NCI-H748 (cell line): ENCODE measurements around the gene OR10H4.
"Not testable (repeated sequence)": the region's sequence is repeated elsewhere in the genome, so short reads cannot be mapped to it uniquely, and the experiment has no call there.

Experiments
- DNase-seq: peaks from one replicate; lab custom pipeline; 2025; ENCODE audit not compliant: unreplicated experiment; lab: John Stamatoyannopoulos, UW

The OR10H4 gene, protein sequence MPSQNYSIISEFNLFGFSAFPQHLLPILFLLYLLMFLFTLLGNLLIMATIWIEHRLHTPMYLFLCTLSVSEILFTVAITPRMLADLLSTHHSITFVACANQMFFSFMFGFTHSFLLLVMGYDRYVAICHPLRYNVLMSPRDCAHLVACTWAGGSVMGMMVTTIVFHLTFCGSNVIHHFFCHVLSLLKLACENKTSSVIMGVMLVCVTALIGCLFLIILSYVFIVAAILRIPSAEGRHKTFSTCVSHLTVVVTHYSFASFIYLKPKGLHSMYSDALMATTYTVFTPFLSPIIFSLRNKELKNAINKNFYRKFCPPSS

DNA sequence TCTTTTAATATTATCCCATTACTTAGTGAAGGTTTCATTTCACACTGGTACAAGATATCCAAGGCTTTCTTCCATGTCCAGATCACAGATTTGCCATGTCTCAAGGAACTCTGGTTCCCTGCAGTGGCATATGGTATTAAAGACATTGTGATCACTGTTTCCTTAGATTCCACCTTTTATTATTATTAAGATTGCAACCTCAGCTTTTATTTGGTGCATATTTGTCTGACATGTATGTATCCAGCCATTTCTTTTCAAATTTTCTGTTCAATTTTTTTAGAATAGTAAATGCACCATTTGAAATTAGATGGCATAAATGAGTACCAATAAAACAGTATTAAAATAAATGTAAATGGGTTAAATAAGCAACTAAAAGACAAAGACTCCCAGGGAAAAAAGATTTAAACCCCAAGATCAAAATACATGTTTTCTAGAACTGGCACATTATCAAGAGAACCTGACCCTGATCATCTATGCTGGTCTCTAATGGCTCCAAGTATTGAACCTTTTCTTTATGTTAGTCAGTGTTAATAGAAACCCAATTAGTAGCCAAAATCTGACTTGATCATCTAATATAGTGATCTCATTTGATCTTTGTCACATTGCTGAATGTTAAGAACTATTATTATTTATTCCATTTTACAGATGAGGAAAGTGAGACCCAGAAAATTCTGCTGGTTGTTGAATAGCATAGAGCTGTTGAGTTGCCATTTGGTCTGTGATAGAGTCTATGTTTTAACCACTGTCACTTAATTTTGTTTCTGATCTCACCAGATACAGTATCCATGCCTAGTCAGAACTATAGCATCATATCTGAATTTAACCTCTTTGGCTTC, at the start of gene OR10H4:
OR10H4 (plus strand) TSS at position 786 of the 836 bp plus-strand sequence; CDS start at position 786, 0 bp downstream.
- DNase-seq, result no peak

DNA sequence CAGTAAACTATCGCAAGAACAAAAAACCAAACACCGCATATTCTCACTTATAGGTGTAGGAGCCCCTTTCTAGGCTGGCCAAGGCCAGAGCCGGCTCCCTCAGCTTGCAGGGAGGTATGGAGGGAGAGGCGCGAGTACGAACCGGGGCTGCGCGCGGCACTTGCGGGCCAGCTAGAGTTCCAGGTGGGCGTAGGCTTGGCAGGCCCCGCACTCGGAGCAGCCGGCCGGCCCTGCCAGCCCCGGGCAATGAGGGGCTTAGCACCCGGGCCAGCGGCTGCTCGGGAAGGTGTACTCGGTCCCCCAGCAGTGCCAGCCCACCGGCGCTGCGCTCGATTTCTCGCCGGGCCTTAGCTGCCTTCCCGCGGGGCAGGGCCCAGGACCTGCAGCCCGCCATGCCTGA, 49.2 kb upstream of the OR10H4 start:
- not testable (repeated sequence) for DNase-seq

DNA sequence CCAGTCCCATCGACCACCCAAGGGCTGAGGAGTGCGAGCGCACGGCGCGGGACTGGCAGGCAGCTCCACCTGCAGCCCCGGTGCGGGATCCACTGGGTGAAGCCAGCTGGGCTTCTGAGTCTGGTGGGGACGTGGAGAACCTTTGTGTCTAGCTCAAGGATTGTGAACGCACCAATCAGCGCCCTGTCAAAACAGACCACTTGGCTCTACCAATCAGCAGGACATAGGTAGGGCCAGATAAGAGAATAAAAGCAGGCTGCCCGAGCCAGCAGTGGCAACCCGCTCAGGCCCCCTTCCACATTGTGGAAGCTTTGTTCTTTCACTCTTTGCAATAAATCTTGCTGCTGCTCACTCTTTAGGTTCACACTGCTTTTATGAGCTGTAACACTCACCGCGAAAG, 48.8 kb upstream of the OR10H4 start:
- DNase-seq, result not testable (repeated sequence)

DNA sequence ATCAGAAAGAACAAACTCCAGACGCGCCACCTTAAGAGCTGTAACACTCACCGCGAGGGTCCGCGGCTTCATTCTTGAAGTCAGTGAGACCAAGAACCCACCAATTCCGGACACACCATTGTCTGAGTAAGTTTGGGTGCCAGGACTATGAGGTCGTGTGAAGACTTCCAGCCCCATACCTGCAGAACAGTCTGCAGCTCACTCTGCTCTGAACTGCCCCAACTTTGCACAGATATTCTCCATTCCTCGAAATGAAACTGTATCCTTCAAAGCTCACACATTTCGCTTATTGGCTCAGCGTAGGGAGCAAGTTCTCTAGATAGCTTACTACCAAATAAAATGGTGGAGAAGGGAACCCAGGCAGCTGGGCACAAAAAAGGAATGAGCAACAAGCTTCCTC, 48.3 kb upstream of the OR10H4 start:
- no peak for DNase-seq

DNA sequence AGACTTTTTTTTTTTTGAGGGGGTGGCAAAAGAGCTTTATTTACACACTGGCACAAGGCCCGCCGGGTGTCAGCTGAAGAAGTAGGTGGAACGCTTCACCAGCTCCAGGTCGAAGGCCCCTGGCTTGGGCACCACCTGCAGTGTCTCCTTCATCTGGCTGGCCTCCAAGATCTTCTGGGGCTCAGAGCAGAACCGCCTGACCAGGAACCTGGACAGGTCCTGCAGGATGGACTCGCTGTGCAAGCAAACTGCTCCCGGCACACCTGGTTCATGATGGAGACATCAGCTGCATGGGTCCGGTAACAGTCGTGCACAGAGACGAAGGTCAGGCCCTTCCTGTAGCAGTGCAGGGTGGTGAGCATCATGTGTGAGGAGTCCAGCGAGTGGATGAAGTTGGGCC, 46.6 kb upstream of the OR10H4 start:
- no peak for DNase-seq

DNA sequence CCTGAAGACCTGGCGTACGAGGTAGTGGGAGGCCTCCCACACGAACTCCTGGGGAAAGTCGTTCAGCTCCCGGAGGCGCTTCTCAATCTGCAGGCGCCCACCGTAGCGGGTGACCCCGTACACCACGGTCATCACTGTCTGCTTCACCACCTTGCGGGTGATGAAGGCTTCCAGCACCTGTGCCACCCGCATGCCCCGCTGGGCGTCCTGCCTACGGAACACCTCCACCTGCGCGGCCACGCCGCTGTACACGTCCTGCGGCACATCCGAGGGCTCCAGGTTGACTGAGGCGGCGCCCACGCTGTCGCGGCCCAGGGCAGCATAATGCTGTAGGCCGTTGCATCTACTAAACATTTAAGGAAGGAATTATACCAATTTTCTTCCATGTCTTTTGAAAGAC, 45.9 kb upstream of the OR10H4 start:
- DNase-seq, result not testable (repeated sequence)

DNA sequence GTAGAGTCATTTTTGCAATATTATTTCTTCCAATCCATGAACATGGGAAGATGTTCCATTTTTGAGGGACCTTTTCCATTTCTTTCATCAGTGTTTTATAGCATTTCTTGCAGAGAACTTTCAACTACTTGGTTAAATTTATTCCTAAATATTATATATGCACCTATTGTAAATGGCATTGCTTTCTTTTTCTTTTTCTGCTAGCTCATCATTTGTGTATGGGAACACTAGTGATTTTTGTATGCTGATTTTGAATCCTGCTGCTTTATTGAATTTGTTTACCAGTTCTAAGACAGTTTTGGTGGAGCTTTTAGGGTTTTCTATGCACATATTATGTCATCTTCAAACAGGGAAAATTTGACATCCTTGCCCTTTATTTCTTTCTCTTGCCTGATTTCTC, 43.8 kb upstream of the OR10H4 start:
- DNase-seq, result no peak

DNA sequence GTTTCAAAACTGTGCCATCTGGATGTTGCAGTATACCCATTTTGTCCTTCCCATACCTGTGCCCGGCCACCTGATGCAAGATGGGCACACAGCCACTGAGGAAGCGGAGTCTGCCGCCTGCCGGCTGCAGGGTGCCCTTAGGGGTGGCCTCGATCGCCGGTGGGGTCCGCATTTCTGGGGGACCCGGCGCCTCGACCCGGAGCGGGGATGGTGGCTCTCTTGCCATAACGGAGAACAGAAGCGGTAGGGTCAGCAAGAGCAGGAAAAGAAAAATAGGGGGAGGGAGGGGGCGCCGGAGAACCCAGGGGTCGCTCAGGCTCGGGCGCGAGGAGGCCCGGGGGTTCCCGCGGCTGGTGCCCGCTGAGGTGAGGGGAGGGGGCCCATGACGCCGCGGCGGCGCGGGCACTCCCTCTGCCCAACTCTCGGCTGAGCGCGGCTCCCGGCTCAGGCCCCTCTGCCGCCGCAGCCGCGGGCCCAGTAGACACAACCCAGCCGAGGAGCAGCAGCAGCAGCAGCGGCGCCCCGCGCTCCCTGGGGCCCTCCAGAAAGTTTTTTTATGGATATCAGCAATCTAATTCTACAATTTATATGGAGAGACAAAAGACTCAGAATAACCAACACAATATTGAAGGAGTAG, 37.1 kb upstream of the OR10H4 start:
- peak; percentile 20 for DNase-seq

DNA sequence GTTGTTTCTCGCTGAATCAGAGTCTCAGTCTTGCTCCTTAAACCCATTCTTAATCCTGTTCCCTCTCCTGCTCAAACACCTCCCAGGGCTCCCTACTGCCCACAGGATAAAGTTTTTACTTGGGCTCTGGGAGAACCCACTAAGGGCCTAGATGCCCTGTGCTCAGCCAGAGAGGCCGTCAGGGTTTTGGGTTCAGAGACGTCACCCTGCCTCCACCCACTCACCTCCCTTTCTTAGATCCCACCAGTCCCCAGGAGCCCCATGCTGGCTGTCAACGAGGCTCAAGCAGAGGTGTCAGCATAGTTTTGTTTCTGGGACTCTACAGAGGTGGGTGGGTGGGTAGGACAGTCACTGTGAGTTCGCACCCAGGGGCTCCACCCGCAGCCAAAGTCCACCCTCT, 35.4 kb upstream of the OR10H4 start:
- no peak for DNase-seq

DNA sequence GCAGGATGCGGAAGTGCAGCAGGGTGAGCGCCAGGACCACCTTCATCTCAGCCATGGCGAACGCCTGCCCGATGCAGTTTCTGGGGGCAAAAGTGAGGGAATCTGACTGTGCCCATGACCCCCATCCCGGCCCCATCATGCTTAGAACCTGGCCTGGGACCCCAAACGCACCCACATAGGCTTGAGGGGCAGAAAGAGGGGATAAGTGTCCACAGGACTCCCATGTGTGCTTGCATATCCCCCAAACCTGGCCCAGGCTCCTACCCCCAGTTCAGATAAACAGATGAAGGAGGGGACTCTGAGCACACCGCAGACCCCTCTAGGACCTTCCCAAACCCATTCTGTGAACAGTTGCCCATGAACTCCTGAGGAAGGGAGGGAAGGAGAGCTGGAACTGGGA, 35.0 kb upstream of the OR10H4 start:
- no peak for DNase-seq

DNA sequence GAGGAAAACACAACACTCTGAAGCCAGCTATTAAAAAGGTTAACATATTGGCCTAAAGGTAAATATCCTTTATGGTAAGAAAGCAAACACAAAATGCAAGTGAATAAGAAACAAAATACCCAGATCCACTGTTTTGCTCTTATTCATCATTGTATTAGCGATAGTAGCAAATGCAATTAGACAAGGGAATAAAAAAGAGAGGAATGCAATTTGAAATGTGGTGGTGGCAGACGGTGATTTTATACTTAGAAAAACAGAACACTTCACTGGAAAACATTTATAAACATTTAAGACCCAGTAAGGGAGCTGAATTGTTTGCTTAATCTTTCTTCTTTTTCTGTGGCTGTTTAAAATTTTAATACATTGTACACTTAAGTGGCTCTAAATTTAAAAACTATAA, 33.7 kb upstream of the OR10H4 start:
- no peak for DNase-seq

DNA sequence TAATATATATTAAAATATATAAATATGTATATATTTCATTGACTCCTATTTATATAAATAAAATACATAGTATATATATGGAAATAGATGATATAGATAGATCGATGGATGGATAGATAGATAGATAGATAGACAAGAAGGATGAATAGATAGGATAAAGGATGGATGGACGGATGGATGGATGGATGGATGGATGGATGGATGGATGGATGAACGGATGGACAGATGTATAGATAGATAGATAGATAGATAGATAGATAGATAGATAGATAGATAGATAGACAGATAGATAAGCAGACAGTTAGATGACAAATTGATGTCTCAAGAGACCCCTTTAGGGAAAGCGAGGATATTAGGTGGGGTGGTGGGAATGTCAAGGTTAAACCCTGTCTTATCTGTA, 29.6 kb upstream of the OR10H4 start:
- DNase-seq, result no peak

DNA sequence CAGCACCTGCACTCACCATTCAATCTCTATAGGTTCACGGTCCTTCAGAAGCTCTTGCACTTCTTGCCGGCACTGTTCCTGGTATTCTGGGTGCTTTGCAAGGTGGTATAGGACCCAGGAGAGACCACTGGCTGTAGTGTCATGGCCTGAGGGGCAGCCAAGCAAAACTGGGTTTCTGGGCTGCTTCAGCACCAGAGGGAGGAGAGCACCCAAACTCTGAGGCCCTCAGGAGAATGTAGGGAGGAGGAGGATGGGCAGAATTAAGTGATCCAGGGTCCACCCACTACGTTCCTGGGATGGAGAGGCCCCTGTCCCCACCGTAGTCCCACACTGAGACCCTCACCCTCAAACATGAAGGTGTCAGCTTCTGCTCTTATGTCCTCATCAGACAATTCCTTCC, 26.8 kb upstream of the OR10H4 start:
- DNase-seq, result no peak

DNA sequence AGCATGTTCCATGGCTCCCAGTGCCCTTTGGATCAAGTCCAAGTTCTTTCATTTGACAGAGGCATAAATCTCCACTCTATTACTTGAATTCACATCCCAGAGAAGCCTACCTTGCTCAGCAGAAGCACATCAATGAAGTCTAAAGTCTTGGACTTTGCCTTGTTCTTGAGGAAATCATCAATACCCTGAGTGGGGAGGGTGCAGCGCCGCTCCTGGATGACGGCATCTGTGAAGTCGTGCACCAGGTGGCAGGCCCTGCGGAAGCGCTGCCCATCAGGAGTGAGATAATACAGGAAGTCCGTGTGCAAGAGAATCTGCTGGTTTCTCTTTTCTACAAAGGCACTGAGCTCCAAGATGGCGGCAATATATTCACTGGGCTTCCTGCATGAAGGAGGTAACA, 25.1 kb upstream of the OR10H4 start:
- DNase-seq, result no peak

DNA sequence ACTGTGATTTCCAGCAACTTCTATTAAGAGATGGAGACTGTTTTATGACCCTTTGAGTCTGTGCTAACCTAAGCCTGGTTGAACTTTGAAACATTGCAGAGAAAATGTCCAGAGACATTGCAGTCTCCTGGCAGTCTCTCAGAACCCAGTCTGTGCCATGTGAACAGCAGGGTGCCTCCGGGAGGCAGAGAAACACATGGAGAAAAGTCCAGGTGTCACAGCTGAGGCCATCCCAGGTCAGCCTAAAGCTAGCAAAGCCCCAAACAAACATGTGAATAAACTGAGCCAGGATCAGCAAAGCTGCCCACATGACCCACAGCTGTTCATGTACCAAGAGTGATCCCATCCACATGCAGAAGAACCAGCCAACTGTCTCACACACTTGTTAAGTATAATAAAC, 22.3 kb upstream of the OR10H4 start:
- no peak for DNase-seq

DNA sequence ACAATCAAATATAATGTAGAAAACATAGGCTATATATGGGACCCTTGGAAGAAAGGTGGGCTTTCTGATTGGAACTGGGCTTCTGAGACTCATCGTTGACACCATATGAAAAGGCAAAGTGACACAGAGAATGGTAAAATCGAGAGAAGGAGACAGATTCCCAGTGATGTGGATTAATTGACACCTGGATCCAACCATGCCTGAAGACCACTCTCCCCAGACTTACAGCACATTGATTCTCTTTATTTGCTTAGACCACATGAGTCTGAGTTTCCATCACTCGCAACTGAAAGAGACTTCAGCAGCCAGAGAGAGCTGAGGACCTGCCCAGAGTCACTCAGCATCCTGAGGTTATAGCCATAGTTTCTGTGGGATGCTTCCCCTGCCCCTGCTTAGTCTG, 20.5 kb upstream of the OR10H4 start:
- DNase-seq, result no peak

DNA sequence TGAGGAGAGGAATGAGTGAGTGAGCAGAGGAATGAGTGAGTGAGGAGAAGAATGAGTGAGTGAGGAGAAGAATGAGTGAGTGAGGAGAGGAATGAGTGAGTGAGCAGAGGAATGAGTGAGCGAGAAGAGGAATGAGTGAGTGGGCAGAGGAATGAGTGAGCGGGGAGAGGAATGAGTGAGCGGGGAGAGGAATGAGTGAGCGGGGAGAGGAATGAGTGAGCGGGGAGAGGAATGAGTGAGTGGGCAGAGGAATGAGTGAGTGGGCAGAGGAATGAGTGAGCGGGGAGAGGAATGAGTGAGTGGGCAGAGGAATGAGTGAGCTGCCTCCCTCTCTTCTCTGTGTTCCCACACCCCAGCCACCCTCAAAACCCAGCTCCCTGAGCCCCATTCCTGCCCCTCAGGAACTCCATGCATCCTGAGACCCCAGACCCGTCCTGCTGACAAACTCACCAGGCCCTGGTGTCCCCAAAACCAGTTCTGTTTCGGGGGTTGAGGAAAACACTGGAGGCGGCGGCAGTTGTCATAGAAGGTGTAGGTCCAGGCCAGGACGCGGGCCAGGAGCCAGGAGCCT, 15.0 kb upstream of the OR10H4 start:
- not testable (repeated sequence) for DNase-seq

DNA sequence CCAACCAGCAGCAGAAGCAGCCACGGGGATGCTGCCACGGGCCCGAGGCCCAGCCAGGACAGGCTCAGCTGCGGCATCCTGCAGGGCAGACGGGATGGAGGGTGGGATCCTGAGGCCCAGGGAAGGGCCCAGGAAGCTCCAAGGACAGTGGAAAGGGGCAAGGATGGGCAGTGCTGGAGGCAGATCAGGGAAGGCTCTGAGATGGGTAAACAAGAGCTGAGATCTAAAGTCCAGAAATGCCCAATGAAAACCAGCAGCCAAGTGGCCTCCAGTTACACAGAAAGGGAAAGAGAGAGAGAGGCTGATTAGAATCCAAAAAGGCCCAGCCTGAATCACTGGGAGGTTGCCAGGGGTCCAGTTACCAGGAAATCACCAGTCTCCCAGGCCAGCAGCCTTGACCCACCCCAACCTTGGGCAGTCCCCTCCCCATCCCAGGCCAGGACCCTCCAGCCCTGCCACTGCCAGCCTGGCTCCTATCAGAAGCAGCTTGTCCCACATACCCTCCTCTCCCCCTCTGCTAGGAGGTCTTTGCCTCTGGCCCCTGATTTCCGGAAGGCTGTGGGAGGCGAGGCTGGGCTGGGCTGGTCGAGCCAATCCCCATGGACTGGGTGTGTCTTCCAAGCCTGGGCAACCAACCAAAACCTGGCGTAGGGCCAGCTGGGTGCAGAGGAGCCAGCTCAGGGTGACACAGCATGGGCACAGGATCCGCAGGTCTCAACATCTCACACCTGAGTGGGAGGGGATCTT, 14.3 kb upstream of the OR10H4 start, which contains the start of gene CYP4F11:
CYP4F11 (minus strand) TSS at position 198 of the 747 bp plus-strand sequence; CDS start at position 77, 121 bp downstream.
- DNase-seq, result no peak

DNA sequence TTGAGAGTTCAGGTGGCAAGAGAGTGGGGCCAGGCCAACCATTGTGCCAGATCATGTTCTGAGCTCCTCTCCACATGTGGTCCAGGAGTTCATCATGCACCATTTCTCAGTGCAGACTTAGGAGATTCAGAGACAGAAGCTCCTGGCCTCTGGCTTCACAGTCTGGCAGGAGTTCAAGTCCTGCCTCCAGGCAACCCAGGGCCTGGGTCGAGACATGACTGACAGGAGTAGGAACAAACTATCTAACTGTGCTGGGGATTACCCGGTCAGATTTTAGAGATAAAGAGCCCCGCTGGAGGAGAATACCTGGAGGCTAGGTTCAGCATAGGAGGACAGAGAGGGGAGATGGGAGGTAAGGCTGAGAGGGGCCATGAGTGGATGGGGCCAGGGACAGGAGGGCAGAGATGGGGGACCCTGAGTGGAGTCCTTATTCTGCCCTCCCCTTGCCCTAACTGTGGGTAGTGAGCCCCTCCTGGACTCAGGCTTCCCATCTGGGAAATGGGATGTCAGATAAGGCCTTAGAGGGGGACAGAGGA, 13.6 kb upstream of the OR10H4 start:
- no peak for DNase-seq

DNA sequence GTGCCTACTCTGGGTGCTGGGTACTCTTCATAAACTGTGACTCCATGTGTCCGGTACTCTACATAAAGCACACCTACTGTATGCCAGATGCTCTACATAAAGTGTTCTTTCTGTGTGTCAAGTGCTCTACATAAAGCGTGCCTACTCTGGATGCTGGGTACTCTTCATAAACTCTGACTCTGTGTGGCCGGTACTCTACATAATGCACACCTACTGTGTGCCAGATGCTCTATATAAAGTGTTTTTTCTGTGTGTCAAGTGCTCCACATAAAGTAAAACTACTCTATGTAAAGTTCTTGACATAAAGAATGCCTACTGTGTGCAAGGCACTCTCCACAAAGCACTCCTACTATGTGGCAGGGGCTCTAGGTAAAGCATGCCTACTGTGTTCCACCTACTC, 12.6 kb upstream of the OR10H4 start:
- no peak for DNase-seq

DNA sequence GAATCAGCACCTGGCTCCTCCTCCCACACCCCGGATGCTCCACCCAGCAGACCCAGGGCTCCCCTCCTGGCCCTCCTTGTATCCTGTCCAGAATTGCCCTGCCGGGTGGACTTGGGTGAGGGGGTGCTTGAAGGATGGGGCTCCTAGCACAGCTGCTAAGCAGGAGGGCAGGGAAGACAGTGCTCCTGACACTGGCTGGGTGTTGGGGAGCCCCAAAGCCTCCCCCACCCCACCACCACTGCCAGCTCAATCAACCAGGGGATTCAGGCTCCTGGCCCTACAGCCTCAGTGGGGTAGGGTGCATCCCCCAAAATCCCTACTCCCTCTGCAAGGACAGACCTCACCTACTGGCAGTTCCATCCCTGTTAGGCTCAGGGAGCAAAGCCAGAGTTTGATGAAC, 11.9 kb upstream of the OR10H4 start:
- DNase-seq, result no peak
